HCT116 (cell line): Measurements from ENCODE around the gene SULT2B1.

Experiments
- CBX3 ChIP-seq: IDR thresholded peaks from 2 replicates; pipeline ENCODE4 v1.6.1; 2012; ENCODE audit warnings: low read depth
- CEBPB ChIP-seq: IDR thresholded peaks from 2 replicates; pipeline ENCODE4 v1.6.1; 2012; ENCODE audit warnings: low read depth
- CTCF ChIP-seq, 3 experiments: fragments of 200-600 bp in 1 of 3; sonication (generic) in 1 of 3; IDR thresholded peaks in 2 of 3; conservative IDR thresholded peaks in 1 of 3; 2 replicates each; pipeline ENCODE4 v1.5.1; 2012 to 2017; ENCODE audit warnings: low read depth in 2 of 3, low read length in 2 of 3, antibody characterized with exemption in 1 of 3, borderline replicate concordance in 1 of 3, control low read depth in 1 of 3, mild to moderate bottlenecking in 1 of 3, mixed read lengths in 1 of 3, mixed run types in 1 of 3, moderate library complexity in 1 of 3; ENCODE audit not compliant: insufficient read depth in 1 of 3
- EZH2 ChIP-seq: fragments of 200-600 bp; sonication (generic); IDR thresholded peaks from 2 replicates; pipeline ENCODE4 v1.6.1; 2017; ENCODE audit warnings: antibody characterized with exemption, mixed run types
- EZH2phosphoT487 ChIP-seq: fragments of 200-600 bp; IDR thresholded peaks from 2 replicates; pipeline ENCODE4 v1.6.1; 2018; ENCODE audit warnings: antibody characterized with exemption, borderline replicate concordance
- JUND ChIP-seq: IDR thresholded peaks from 2 replicates; pipeline ENCODE4 v1.6.1; 2012
- MAX ChIP-seq: IDR thresholded peaks from 2 replicates; pipeline ENCODE4 v1.6.1; 2012
- POLR2A ChIP-seq: IDR thresholded peaks from 2 replicates; pipeline ENCODE4 v1.7.0; 2011; ENCODE audit warnings: borderline replicate concordance; ENCODE audit not compliant: insufficient read depth, insufficient read length; ENCODE audit errors: extremely low read depth
- POLR2AphosphoS5 ChIP-seq: IDR thresholded peaks from 2 replicates; pipeline ENCODE4 v1.6.1; 2011; ENCODE audit warnings: mild to moderate bottlenecking, low read depth, low read length, moderate library complexity
- SIN3A ChIP-seq: IDR thresholded peaks from 2 replicates; pipeline ENCODE4 v1.6.1; 2012; ENCODE audit warnings: low read depth
- TCF7L2 ChIP-seq: IDR thresholded peaks from 2 replicates; pipeline ENCODE4 v1.7.0; 2011; ENCODE audit warnings: borderline replicate concordance, inconsistent platforms; ENCODE audit not compliant: insufficient read depth, insufficient read length; ENCODE audit errors: extremely low read depth
- ZBTB33 ChIP-seq: IDR thresholded peaks from 2 replicates; pipeline ENCODE4 v1.6.1; 2011; ENCODE audit warnings: mild to moderate bottlenecking, low read length, moderate library complexity; ENCODE audit not compliant: insufficient replicate concordance; ENCODE audit errors: extremely low read depth
- TF ChIP-seq, protein P1 (sequence below): IDR thresholded peaks from 2 replicates; pipeline ENCODE4 v1.6.1; 2012; ENCODE audit warnings: low read depth

- TF ChIP-seq ZBTB33 (no peak), EZH2 (no peak), EZH2phosphoT487 (no peak), CTCF (IDR thresholded peaks at IDR 0.05 in 2 of 3, conservative IDR thresholded peaks at IDR 0.05 in 1 of 3; ENCODE audit: borderline replicate concordance in 1 of 3, insufficient read depth in 1 of 3, low read depth in 2 of 3, low read length in 2 of 3) (no peak), MAX (no peak), JUND (no peak), TCF7L2 (no peak), CEBPB (no peak), CBX3 (no peak), POLR2AphosphoS5 (no peak), SIN3A (no peak), POLR2A (no peak)
- TF ChIP-seq, protein P1, sequence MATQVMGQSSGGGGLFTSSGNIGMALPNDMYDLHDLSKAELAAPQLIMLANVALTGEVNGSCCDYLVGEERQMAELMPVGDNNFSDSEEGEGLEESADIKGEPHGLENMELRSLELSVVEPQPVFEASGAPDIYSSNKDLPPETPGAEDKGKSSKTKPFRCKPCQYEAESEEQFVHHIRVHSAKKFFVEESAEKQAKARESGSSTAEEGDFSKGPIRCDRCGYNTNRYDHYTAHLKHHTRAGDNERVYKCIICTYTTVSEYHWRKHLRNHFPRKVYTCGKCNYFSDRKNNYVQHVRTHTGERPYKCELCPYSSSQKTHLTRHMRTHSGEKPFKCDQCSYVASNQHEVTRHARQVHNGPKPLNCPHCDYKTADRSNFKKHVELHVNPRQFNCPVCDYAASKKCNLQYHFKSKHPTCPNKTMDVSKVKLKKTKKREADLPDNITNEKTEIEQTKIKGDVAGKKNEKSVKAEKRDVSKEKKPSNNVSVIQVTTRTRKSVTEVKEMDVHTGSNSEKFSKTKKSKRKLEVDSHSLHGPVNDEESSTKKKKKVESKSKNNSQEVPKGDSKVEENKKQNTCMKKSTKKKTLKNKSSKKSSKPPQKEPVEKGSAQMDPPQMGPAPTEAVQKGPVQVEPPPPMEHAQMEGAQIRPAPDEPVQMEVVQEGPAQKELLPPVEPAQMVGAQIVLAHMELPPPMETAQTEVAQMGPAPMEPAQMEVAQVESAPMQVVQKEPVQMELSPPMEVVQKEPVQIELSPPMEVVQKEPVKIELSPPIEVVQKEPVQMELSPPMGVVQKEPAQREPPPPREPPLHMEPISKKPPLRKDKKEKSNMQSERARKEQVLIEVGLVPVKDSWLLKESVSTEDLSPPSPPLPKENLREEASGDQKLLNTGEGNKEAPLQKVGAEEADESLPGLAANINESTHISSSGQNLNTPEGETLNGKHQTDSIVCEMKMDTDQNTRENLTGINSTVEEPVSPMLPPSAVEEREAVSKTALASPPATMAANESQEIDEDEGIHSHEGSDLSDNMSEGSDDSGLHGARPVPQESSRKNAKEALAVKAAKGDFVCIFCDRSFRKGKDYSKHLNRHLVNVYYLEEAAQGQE, result no peak
Measured at GRCh38 chr19:48554385-48555091, 2.6 kb downstream of the SULT2B1 start.
